ENCODE measurements around the gene SLC35A4. TPM values are rescaled to one million over a fixed set of nuclear protein-coding genes. Genes with fewer than 3 reads are reported as not detected.

SLC35A4 gene
- total RNA-seq, 2 experiments from 2014 or later: 68.7 to 69.7 TPM

DNA sequence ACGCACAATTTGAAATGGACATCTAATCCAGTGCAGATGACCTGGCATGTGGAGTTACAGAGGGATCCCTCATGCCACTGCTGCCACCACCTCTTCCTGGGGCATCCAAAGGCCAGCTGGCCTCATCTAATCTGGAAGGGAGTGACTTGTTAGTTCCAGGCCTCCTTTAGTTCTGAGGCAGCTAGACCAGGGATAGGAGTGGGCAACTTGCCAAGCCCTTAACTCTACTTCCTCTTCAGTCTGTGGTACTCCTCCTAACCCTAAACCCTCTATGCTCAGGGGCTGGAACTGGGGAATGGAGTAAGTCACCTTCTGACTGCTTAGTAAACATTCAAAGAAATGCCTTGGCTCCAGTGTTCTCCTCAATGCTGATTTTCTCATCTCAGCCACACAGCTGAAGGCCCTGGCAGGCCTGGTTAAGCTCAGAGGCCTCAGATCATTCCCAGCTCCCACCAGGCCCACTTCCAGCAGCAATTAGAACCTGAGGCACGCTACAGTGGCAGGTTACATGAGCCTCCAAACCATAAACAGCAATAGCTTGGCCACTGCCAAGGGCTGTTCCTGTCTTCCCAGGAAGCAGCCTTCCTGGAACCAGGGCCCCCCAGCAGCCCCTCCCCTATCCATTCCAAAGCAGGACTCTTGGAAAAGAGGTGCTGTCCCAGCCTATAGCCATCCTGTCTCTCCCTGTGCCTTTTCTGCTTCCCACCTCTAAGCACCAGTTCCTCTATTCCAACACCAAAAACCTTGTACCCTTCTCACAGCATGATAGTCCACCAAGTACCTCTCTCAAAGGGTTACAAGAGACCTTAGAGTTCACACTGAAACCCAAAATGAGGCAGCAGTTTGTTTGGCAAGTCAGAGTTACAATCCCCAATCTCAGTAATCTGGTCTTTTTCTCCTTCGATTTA, 15.1 kb upstream of the SLC35A4 start:
- Mint-ChIP-seq H3K27ac (peak overlapping the region; percentile 56), H3K4me3 (no peak overlapping the region), H3K27me3 (no peaks in the 10 kb centered on the region), H3K4me1 (ENCODE audit: low read depth) (peaks cover 62% of the 10 kb centered on the region), H3K36me3 (peaks cover 36% of the 10 kb centered on the region), H3K9me3 (no peaks in the 10 kb centered on the region)
- CTCF ChIA-PET: interaction anchor here (2.4 to 3.6 kb wide), 2 partner anchors 15 to 85 kb away, joined by 17 to 24 read pairs; partner anchors contain the start of genes APBB3 and SLC35A4
- intact Hi-C loops (cut with micrococcal nuclease): loop anchor here (10.0 kb wide), 1 partner anchor 445 kb away; no protein-coding TSS in a partner anchor
- POLR2A ChIA-PET: interaction anchor here (1.7 to 2.8 kb wide), 2 partner anchors 98 to 148 kb away, joined by 4 to 10 read pairs; partner anchors contain the start of genes ANKHD1, IK and NDUFA2
- no peak for DNase-seq

DNA sequence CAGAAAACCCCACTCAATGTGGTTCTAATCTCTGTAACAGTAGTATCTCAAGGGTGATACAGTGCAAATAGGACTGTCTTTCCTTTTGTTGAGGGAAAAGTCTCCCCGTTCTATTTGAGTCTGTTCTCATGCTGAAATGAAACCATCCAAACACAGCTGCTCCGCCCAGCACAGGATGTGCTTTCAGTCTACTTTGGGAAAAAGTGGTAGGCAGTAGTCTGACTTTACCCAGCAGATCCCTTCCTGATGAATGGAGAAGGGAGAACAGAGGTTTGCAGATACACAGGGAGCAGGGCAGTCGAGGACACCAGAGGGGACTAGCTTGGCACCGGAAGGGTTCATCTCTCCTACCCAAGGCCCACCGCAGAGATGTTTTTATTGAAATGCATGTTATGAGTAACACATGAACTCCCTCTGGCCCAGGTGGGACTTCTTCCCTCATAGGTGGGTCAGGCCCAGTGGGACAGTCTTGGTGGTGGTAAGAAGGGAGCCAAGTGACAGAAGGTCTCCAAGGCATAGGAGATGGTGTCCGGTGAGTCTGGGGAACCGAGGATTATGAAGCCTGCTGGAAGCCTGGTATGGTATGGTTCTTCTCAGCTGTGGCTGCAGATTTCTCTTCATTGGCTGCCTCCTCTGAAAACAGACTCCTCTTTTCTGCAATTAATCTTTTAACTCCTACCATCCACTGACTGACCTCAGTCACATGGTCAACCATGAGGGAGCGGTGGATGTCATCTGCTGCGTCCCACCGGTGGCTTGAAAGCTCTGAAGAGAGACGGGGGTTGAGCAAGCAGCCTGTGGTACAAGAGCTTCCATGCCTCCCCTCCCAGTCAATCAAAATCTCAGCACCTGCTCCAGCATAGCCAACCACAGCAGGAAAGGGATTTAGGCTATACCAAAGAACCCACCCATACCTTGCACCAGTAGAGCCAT, 14.2 kb upstream of the SLC35A4 start:
- CTCF ChIA-PET: no interaction called here
- peaks cover 33% of the 10 kb centered on the region for H3K36me3 Mint-ChIP-seq
- peak overlapping the region; percentile 73 for H3K27ac Mint-ChIP-seq
- H3K9me3 Mint-ChIP-seq: no peaks in the 10 kb centered on the region
- peaks cover 71% of the 10 kb centered on the region for H3K4me1 Mint-ChIP-seq (ENCODE audit: low read depth)
- H3K4me3 Mint-ChIP-seq: no peak overlapping the region
- no peak for DNase-seq
- no peaks in the 10 kb centered on the region for H3K27me3 Mint-ChIP-seq
- POLR2A ChIA-PET: interaction anchor here (0.7 to 1.7 kb wide), 2 partner anchors 13 to 97 kb away, joined by 4 to 5 read pairs; partner anchors contain the start of genes IK and NDUFA2
- intact Hi-C loops (cut with micrococcal nuclease): loop anchor here (10.0 kb wide), 1 partner anchor 446 kb away; no protein-coding TSS in a partner anchor

GRCh38 chr5:140551872-140552271, 12.8 kb upstream of the SLC35A4 start:
- Mint-ChIP-seq H3K36me3 (peaks cover 43% of the 10 kb centered on the region), H3K27me3 (no peaks in the 10 kb centered on the region), H3K27ac (peak overlapping the region; percentile 73), H3K4me1 (ENCODE audit: low read depth) (peaks cover 81% of the 10 kb centered on the region), H3K4me3 (no peak overlapping the region), H3K9me3 (no peaks in the 10 kb centered on the region)
- POLR2A ChIA-PET: interaction anchor here (0.6 to 1.3 kb wide), 2 partner anchors 96 to 459 kb away, joined by 3 to 7 read pairs; partner anchors contain the start of genes IK and NDUFA2
- intact Hi-C loops (cut with micrococcal nuclease): loop anchor here (10.0 kb wide), 1 partner anchor 447 kb away; no protein-coding TSS in a partner anchor
- DNase-seq: no peak
- CTCF ChIA-PET: no interaction called here

GRCh38 chr5:140553657-140554056, 11.0 kb upstream of the SLC35A4 start:
- ChIA-PET POLR2A (no interaction called here), CTCF (interaction anchor here (2.5 kb wide), 1 partner anchor 81 kb away, joined by 9 read pairs; no protein-coding TSS in a partner anchor)
- Mint-ChIP-seq H3K9me3 (no peaks in the 10 kb centered on the region), H3K4me3 (peak overlapping the region; percentile 8), H3K27me3 (no peaks in the 10 kb centered on the region), H3K36me3 (peaks cover 43% of the 10 kb centered on the region), H3K4me1 (ENCODE audit: low read depth) (peaks cover 75% of the 10 kb centered on the region), H3K27ac (peak overlapping the region; percentile 82)
- DNase-seq: no peak
- intact Hi-C loops (cut with micrococcal nuclease): loop anchor here (1.0 to 10.0 kb wide), 3 partner anchors 19 to 449 kb away; no protein-coding TSS in a partner anchor

DNA sequence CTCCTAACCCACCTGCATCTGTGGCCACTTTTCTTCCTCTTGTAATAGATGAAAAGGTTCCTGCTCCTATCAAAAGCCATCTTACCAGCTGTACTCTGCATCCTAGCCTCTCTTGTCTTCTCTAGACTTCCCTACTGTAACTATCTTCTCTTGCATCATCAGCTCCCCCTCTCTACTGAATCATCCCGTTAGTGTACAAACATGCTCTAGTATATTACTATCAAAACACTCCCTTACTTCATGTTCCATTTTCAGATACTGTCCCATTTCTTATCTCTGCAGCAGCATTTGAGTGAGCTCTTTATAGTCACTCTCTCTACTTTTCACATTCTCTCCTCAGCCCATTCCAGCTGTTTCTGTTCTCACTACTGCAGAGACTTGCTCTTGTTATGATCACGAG, 10.2 kb upstream of the SLC35A4 start:
- intact Hi-C loops (cut with micrococcal nuclease): loop anchor here (10.0 kb wide), 1 partner anchor 450 kb away; no protein-coding TSS in a partner anchor
- no peaks in the 10 kb centered on the region for H3K27me3 Mint-ChIP-seq
- peaks cover 68% of the 10 kb centered on the region for H3K4me1 Mint-ChIP-seq (ENCODE audit: low read depth)
- no peak for DNase-seq
- H3K36me3 Mint-ChIP-seq: peaks cover 40% of the 10 kb centered on the region
- POLR2A ChIA-PET: interaction anchor here (0.9 to 1.3 kb wide), 4 partner anchors 11 to 137 kb away, joined by 3 to 6 read pairs (median 4); partner anchors contain the start of gene TMCO6
- CTCF ChIA-PET: interaction anchor here (2.5 kb wide), 1 partner anchor 80 kb away, joined by 9 read pairs; no protein-coding TSS in a partner anchor
- no peaks in the 10 kb centered on the region for H3K9me3 Mint-ChIP-seq
- peak overlapping the region; percentile 34 for H3K4me3 Mint-ChIP-seq
- H3K27ac Mint-ChIP-seq: peak overlapping the region; percentile 82

- peak overlapping the region; percentile 86 for H3K4me3 Mint-ChIP-seq
- H3K36me3 Mint-ChIP-seq: peaks cover 30% of the 10 kb centered on the region
- no peak for DNase-seq
- H3K27me3 Mint-ChIP-seq: no peaks in the 10 kb centered on the region
- intact Hi-C loops (cut with micrococcal nuclease): loop anchor here (1.0 to 10.0 kb wide), 4 partner anchors 9 to 451 kb away; partner anchors contain the start of genes ANKHD1, EIF4EBP3 and SLC4A9
- peak overlapping the region; percentile 90 for H3K27ac Mint-ChIP-seq
- POLR2A ChIA-PET: interaction anchor here (0.6 to 1.1 kb wide), 2 partner anchors 8 to 91 kb away, joined by 3 to 5 read pairs; partner anchors contain the start of genes EIF4EBP3 and NDUFA2
- peaks cover 60% of the 10 kb centered on the region for H3K4me1 Mint-ChIP-seq (ENCODE audit: low read depth)
- no peaks in the 10 kb centered on the region for H3K9me3 Mint-ChIP-seq
- CTCF ChIA-PET: interaction anchor here (1.2 kb wide), 2 partner anchors 8 to 10 kb away, joined by 3 read pairs; partner anchors contain the start of gene EIF4EBP3
Measured at GRCh38 chr5:140555747-140556312, 8.8 kb upstream of the SLC35A4 start.

DNA sequence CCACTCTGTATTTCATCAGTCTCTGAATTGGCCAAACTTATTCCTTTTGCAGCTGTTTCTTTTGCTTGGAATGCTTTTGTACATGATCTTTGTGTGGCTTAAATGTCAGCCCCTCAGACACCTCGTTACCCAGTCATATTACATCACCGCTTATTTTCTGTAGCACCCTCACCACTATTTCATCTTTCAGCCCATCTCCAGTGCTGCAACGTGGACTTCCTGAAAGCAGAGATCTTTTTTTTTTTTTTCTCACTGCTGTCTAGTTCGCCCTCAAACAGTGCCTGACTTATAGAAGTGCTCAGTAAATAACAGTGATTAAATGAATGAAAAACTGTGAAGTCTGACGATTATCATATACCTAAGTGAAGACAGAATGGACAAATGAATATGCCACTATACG, 8.2 kb upstream of the SLC35A4 start:
- POLR2A ChIA-PET: interaction anchor here (0.6 to 1.1 kb wide), 3 partner anchors 9 to 91 kb away, joined by 3 to 5 read pairs (median 3); partner anchors contain the start of genes EIF4EBP3 and NDUFA2
- H3K9me3 Mint-ChIP-seq: no peaks in the 10 kb centered on the region
- no peaks in the 10 kb centered on the region for H3K27me3 Mint-ChIP-seq
- intact Hi-C loops (cut with micrococcal nuclease): loop anchor here (1.0 to 10.0 kb wide), 4 partner anchors 9 to 452 kb away; partner anchors contain the start of genes ANKHD1, EIF4EBP3 and SLC4A9
- no peak for DNase-seq
- CTCF ChIA-PET: interaction anchor here (1.2 kb wide), 1 partner anchor 9 kb away, joined by 3 read pairs; the partner anchor contains the start of gene EIF4EBP3
- peaks cover 26% of the 10 kb centered on the region for H3K36me3 Mint-ChIP-seq
- H3K27ac Mint-ChIP-seq: peak overlapping the region; percentile 90
- peaks cover 54% of the 10 kb centered on the region for H3K4me1 Mint-ChIP-seq (ENCODE audit: low read depth)
- H3K4me3 Mint-ChIP-seq: peak overlapping the region; percentile 86

GRCh38 chr5:140557136-140557805, 7.4 kb upstream of the SLC35A4 start, which contains the start of gene SRA1:
SRA1 (minus strand) TSS chr5:140557473; CDS start chr5:140557452, 21 bp downstream.
- POLR2A ChIA-PET: interaction anchor here (1.0 to 1.3 kb wide), 8 partner anchors 10 to 157 kb away, joined by 3 to 15 read pairs (median 4); partner anchors contain the start of genes EIF4EBP3, IK and NDUFA2
- DNase-seq: peak; percentile 93
- no peaks in the 10 kb centered on the region for H3K9me3 Mint-ChIP-seq
- peak within 1 kb of the TSS; percentile 86 for H3K4me3 Mint-ChIP-seq
- intact Hi-C loops (cut with micrococcal nuclease): loop anchor here (1.0 to 10.0 kb wide), 4 partner anchors 82 to 452 kb away; partner anchors contain the start of genes ANKHD1, SLC4A9 and TMCO6
- H3K36me3 Mint-ChIP-seq: peaks cover 25% of the 10 kb centered on the region
- H3K27me3 Mint-ChIP-seq: no peaks in the 10 kb centered on the region
- CTCF ChIA-PET: interaction anchor here (0.7 to 1.5 kb wide), 3 partner anchors 10 to 81 kb away, joined by 5 to 15 read pairs (median 6); partner anchors contain the start of gene EIF4EBP3
- peak within 1 kb of the TSS; percentile 90 for H3K27ac Mint-ChIP-seq
- H3K4me1 Mint-ChIP-seq (ENCODE audit: low read depth): peaks cover 45% of the 10 kb centered on the region

DNA sequence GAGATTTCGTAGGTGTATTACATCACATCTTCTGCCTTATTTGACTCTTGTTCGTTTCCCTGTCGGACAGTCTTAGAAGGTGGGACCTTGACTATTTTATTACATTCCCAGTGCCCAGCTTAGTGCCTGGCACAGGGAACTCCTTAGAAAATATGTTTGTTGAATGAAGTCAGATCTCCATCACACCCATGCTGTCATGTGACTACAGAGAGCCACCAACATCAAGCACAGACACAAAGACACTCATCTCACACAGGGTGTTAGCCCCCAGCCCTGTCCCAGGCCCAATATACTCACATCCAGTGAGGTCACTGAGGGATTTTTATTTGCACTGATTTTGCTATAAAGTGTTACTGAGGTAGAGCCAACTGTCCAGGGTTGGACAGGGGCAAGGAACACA, 6.7 kb upstream of the SLC35A4 start:
- POLR2A ChIA-PET: interaction anchor here (1.0 to 1.3 kb wide), 6 partner anchors 11 to 157 kb away, joined by 3 to 15 read pairs (median 4); partner anchors contain the start of gene EIF4EBP3
- Mint-ChIP-seq H3K4me1 (ENCODE audit: low read depth) (peaks cover 46% of the 10 kb centered on the region), H3K36me3 (peaks cover 23% of the 10 kb centered on the region), H3K4me3 (peak overlapping the region; percentile 86), H3K27me3 (no peaks in the 10 kb centered on the region), H3K9me3 (no peaks in the 10 kb centered on the region), H3K27ac (peak overlapping the region; percentile 90)
- CTCF ChIA-PET: interaction anchor here (0.7 to 1.5 kb wide), 3 partner anchors 10 to 81 kb away, joined by 5 to 15 read pairs (median 6); partner anchors contain the start of gene EIF4EBP3
- intact Hi-C loops (cut with micrococcal nuclease): loop anchor here (1.0 to 10.0 kb wide), 4 partner anchors 81 to 453 kb away; partner anchors contain the start of genes ANKHD1, SLC4A9 and TMCO6
- no peak for DNase-seq

Measured in activated CD4-positive, alpha-beta memory T cell treated with anti-CD3 and anti-CD28 coated beads for 36 hours (primary cell).